HG03520 (cell line): Measurements from ENCODE around the gene DPYSL4.

Experiments used
- ATAC-seq: cut with Tn5 transposase; IDR thresholded peaks from one replicate; pipeline ENCODE4 v1.9.1; 2021; ENCODE audit warnings: mild to moderate bottlenecking, moderate library complexity; ENCODE audit not compliant: unreplicated experiment

Gene DPYSL4

GRCh38 chr10:132192991-132193665, 6.4 kb downstream of the DPYSL4 start:
- no peak for ATAC-seq

- no peak for ATAC-seq
Measured at GRCh38 chr10:132193907-132194552, 7.3 kb downstream of the DPYSL4 start.

- ATAC-seq, result no peak
Measured at GRCh38 chr10:132194726-132195125, 8.0 kb downstream of the DPYSL4 start.

- ATAC-seq, result no peak
Measured at GRCh38 chr10:132195366-132196075, 8.8 kb downstream of the DPYSL4 start.

- ATAC-seq, result no peak
Measured at GRCh38 chr10:132196178-132197113, 9.7 kb downstream of the DPYSL4 start.

GRCh38 chr10:132197271-132198067, 10.7 kb downstream of the DPYSL4 start:
- ATAC-seq, result no peak

- ATAC-seq, result no peak
Measured at GRCh38 chr10:132198068-132198370, 11.3 kb downstream of the DPYSL4 start.

- no peak for ATAC-seq
Measured at GRCh38 chr10:132198381-132199181, 11.8 kb downstream of the DPYSL4 start.

GRCh38 chr10:132199268-132199853, 12.6 kb downstream of the DPYSL4 start:
- no peak for ATAC-seq

- no peak for ATAC-seq
Measured at GRCh38 chr10:132199854-132200311, 13.1 kb downstream of the DPYSL4 start.

- ATAC-seq, result no peak
Measured at GRCh38 chr10:132200344-132201110, 13.8 kb downstream of the DPYSL4 start.

- no peak for ATAC-seq
Measured at GRCh38 chr10:132201111-132201969, 14.6 kb downstream of the DPYSL4 start.

GRCh38 chr10:132202070-132202970, 15.6 kb downstream of the DPYSL4 start:
- ATAC-seq, result no peak

GRCh38 chr10:132203256-132204077, 16.7 kb downstream of the DPYSL4 start:
- no peak for ATAC-seq

- ATAC-seq, result no peak
Measured at GRCh38 chr10:132204078-132204780, 17.5 kb downstream of the DPYSL4 start.
